PC-3 (cell line): ENCODE results near the gene GLCE. TPM values are rescaled to one million over a fixed set of nuclear protein-coding genes. Genes with fewer than 3 reads are reported as not detected.

ENCODE experiments used
- ATAC-seq: fragments of 200-7000 bp; cut with Tn5 transposase; 2 replicates; pipeline ENCODE4 v1.9.1; 2020; ENCODE audit warnings: mild to moderate bottlenecking, moderate library complexity
- BruUV-seq: library from RNA; stranded (reverse); fragments of 400-500 nt; replicated peaks from 2 replicates; lab custom pipeline; 2021; lab: Mats Ljungman, UMichigan
- CTCF ChIA-PET: fragments of 300-600 bp; sonication (Branson Sonifier 250); formaldehyde crosslinking; loops from one replicate; lab custom pipeline; 2022; ENCODE audit warnings: antibody characterized with exemption; lab: Charles Lee
- POLR2A ChIA-PET: fragments of 300-600 bp; sonication (Branson Sonifier 250); formaldehyde crosslinking; loops from one replicate; lab custom pipeline; 2022; ENCODE audit warnings: antibody characterized with exemption; ENCODE audit not compliant: unreplicated experiment; lab: Charles Lee
- DNase-seq: peaks from one replicate; pipeline ENCODE4 v3.0.0-alpha.2; 2015
- H2AFZ ChIP-seq: fragments of 300-600 bp; sonication (generic); 2 replicates; pipeline ENCODE4 v1.6.0; 2016; ENCODE audit warnings: antibody characterized with exemption, low read length
- H3F3A ChIP-seq: fragments of 300-600 bp; sonication (generic); one replicate; pipeline ENCODE4 v1.6.0; 2017; ENCODE audit warnings: antibody characterized with exemption, low read length, control low read depth, mild to moderate bottlenecking; ENCODE audit not compliant: unreplicated experiment
- H3K27ac ChIP-seq: fragments of 300-600 bp; sonication (generic); 2 replicates; pipeline ENCODE4 v1.5.1; 2016; ENCODE audit warnings: mild to moderate bottlenecking, low read length
- H3K27me3 ChIP-seq: fragments of 300-600 bp; sonication (generic); 2 replicates; pipeline ENCODE4 v1.6.1; 2016; ENCODE audit warnings: low read length, mixed read lengths
- H3K36me3 ChIP-seq: fragments of 300-600 bp; sonication (generic); 2 replicates; pipeline ENCODE4 v1.6.1; 2016; ENCODE audit warnings: low read depth, mixed run types, low read length, mixed read lengths
- H3K4me1 ChIP-seq: fragments of 300-600 bp; sonication (generic); 2 replicates; pipeline ENCODE4 v1.5.1; 2016; ENCODE audit warnings: low read length; ENCODE audit not compliant: insufficient read depth
- H3K4me2 ChIP-seq: fragments of 300-600 bp; sonication (generic); 2 replicates; pipeline ENCODE4 v1.6.0; 2016; ENCODE audit warnings: low read length
- H3K4me3 ChIP-seq: fragments of 300-600 bp; sonication (generic); 2 replicates; pipeline ENCODE4 v1.5.1; 2016; ENCODE audit warnings: mild to moderate bottlenecking, low read length, mixed read lengths
- H3K79me2 ChIP-seq: fragments of 300-600 bp; sonication (generic); 2 replicates; pipeline ENCODE4 v1.6.1; 2017; ENCODE audit warnings: low read length, mixed read lengths
- H3K9ac ChIP-seq: fragments of 300-600 bp; sonication (generic); 2 replicates; pipeline ENCODE4 v1.6.0; 2016; ENCODE audit warnings: mild to moderate bottlenecking, low read length
- H3K9me2 ChIP-seq: fragments of 300-600 bp; sonication (generic); replicated peaks from 2 replicates; pipeline ENCODE4 v1.6.1; 2016; ENCODE audit warnings: mixed run types, low read length, mixed read lengths
- H3K9me3 ChIP-seq: fragments of 300-600 bp; sonication (generic); 2 replicates; pipeline ENCODE4 v1.6.1; 2016; ENCODE audit warnings: low read length, mixed read lengths
- H4K20me1 ChIP-seq: fragments of 300-600 bp; sonication (generic); 2 replicates; pipeline ENCODE4 v1.6.1; 2016; ENCODE audit warnings: low read length, mixed read lengths
- EZH2 ChIP-seq: fragments of 300-600 bp; sonication (generic); IDR thresholded peaks from one replicate; pipeline ENCODE4 v1.6.1; 2017; ENCODE audit warnings: antibody characterized with exemption, mild to moderate bottlenecking, low read length; ENCODE audit not compliant: unreplicated experiment
- EZH2phosphoT487 ChIP-seq: fragments of 300-600 bp; sonication (generic); IDR thresholded peaks from 2 replicates; pipeline ENCODE4 v1.6.1; 2018; ENCODE audit warnings: mild to moderate bottlenecking, antibody characterized with exemption, low read length, borderline replicate concordance
- intact Hi-C: fragments of 100-400 bp; cut with micrococcal nuclease; formaldehyde crosslinking; loops from 2 replicates; pipeline ENCODE4 v1.9.0; 2023
- total RNA-seq: library from RNA; depleted of rRNA; stranded (reverse); fragments of >200 nt; gene quantifications from 2 replicates; pipeline ENCODE4 v1.2.3, GENCODE V29; 2014
- TF ChIP-seq, protein P1 (sequence below): fragments of 300-600 bp; sonication (generic); conservative IDR thresholded peaks from 2 replicates; pipeline ENCODE4 v1.5.1; 2017; ENCODE audit warnings: antibody characterized with exemption, low read depth, mild to moderate bottlenecking, low read length

GLCE gene
- total RNA-seq, 1 experiment from 2014 or later = 15.4 TPM

DNA sequence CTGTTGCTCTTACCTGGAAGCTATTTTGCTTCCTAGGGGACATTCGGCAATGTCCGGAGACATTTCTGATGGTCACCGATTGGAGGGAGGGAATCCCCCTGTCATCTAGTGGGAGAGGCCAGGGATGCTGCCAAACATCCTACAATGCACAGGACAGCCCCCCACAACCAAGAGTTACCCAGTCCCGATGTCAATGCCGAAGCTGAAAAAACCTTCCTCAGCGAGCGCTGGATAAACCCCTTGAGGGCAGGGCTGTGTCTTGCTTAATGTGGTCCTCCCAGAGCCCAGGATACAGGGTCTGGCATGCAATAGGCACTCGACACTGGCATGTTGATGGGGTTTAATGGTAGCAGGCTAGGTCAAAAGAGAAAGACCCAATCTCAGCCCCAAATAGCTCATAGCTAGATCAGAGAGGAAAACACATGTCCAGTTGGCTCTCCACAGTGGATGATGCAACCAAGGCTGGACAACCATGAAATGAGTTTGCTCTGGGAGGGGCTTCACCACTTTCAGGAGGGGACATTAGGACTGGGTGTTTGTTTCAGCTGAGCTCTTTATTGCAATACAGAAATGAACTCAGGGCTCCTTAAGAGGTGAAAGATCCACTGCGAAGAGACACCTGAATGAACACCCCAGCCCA, 121.8 kb downstream of the GLCE start:
- no peaks in the 10 kb centered on the region for H4K20me1 ChIP-seq
- CTCF ChIA-PET = no interaction called here
- ATAC-seq = no peak

DNA sequence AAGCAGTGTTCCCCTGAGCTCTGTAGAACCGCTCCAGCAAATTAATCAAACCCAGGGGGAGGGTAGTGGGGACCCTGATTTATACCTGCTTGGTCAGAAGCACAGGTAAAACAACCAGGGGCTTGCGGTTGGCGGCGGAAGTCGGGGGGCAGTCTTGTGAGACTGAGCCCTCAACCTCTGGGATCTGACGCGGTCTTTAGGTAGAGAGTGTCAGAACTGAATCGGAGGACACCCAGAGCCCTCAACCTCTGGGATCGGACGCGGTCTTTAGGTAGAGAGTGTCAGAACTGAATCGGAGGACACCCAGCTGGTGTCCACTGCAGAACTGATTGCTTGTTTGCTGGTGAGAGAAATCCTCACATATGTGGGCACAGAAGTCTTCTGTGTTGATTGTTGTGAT, 125.4 kb downstream of the GLCE start:
- BruUV-seq = no TSS peak
- intact Hi-C loops = no loop called here
- ChIA-PET CTCF (no interaction called here), POLR2A (no interaction called here)
- no peaks in the 10 kb centered on the region for H3K27me3 ChIP-seq
- no peak overlapping the region for H3K27ac ChIP-seq
- DNase-seq (no peak), ATAC-seq (no peak)
- H3K9ac ChIP-seq = no peak overlapping the region
- no peaks in the 10 kb centered on the region for H3K4me1 ChIP-seq
- no peaks in the 10 kb centered on the region for H3F3A ChIP-seq
- TF ChIP-seq EZH2phosphoT487 (no peak), EZH2 (no peak)
- TF ChIP-seq, protein P1, sequence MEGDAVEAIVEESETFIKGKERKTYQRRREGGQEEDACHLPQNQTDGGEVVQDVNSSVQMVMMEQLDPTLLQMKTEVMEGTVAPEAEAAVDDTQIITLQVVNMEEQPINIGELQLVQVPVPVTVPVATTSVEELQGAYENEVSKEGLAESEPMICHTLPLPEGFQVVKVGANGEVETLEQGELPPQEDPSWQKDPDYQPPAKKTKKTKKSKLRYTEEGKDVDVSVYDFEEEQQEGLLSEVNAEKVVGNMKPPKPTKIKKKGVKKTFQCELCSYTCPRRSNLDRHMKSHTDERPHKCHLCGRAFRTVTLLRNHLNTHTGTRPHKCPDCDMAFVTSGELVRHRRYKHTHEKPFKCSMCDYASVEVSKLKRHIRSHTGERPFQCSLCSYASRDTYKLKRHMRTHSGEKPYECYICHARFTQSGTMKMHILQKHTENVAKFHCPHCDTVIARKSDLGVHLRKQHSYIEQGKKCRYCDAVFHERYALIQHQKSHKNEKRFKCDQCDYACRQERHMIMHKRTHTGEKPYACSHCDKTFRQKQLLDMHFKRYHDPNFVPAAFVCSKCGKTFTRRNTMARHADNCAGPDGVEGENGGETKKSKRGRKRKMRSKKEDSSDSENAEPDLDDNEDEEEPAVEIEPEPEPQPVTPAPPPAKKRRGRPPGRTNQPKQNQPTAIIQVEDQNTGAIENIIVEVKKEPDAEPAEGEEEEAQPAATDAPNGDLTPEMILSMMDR = no peak
- H3K4me2 ChIP-seq = no peak overlapping the region
- no peaks in the 10 kb centered on the region for H3K9me3 ChIP-seq
- no peaks in the 10 kb centered on the region for H3K36me3 ChIP-seq
- H3K4me3 ChIP-seq = no peak overlapping the region
- H4K20me1 ChIP-seq = no peaks in the 10 kb centered on the region
- no peak overlapping the region for H2AFZ ChIP-seq
- no peaks in the 10 kb centered on the region for H3K79me2 ChIP-seq
- H3K9me2 ChIP-seq = no peaks in the 10 kb centered on the region

More for the DNA sequence above, 121.8 kb downstream of the GLCE start:
- H3K9me3 ChIP-seq = no peaks in the 10 kb centered on the region
- POLR2A ChIA-PET = no interaction called here
- no peak for DNase-seq
- no peak overlapping the region for H2AFZ ChIP-seq
- H3K9me2 ChIP-seq = no peaks in the 10 kb centered on the region
- no peak overlapping the region for H3K4me2 ChIP-seq
- intact Hi-C loops = no loop called here
- H3K27me3 ChIP-seq = no peaks in the 10 kb centered on the region
- no TSS peak for BruUV-seq
- H3K4me3 ChIP-seq = no peak overlapping the region
- H3K9ac ChIP-seq = no peak overlapping the region
- no peak overlapping the region for H3K27ac ChIP-seq
- TF ChIP-seq EZH2phosphoT487 (no peak), EZH2 (no peak)
- TF ChIP-seq, protein P1 = no peak
- no peaks in the 10 kb centered on the region for H3K36me3 ChIP-seq
- H3K79me2 ChIP-seq = no peaks in the 10 kb centered on the region
- H3K4me1 ChIP-seq = no peaks in the 10 kb centered on the region
- no peaks in the 10 kb centered on the region for H3F3A ChIP-seq

DNA sequence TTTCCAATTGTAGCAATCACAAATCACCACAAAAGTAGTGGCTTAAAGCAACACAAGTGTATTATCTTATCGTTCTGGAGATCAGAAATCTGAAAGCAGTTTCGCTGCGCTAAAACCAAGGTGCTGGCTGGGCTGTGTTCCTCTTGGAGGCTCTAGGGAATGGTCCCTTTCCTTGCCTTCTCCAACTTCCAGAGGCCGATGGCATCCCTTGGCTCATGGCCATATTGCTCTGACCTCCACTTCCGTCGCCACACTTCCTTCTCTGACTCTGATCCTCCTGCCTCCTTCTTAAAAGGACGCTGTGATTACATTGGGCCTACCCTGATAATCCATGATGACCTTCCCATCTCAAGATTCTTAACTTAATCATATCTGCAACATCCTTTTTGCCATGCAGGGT, 127.6 kb downstream of the GLCE start:
- H3K9me2 ChIP-seq = no peaks in the 10 kb centered on the region
- H3K27ac ChIP-seq = no peak overlapping the region
- no peak overlapping the region for H3K4me3 ChIP-seq
- intact Hi-C loops = no loop called here
- no peak for TF ChIP-seq EZH2
- TF ChIP-seq, protein P1 = no peak
- no peak for TF ChIP-seq EZH2phosphoT487
- H3K27me3 ChIP-seq = no peaks in the 10 kb centered on the region
- DNase-seq (no peak), ATAC-seq (no peak)
- BruUV-seq = no TSS peak
- CTCF ChIA-PET = no interaction called here
- no peaks in the 10 kb centered on the region for H4K20me1 ChIP-seq
- H3F3A ChIP-seq = no peaks in the 10 kb centered on the region
- H3K9ac ChIP-seq = no peak overlapping the region
- H3K4me1 ChIP-seq = no peaks in the 10 kb centered on the region
- no peaks in the 10 kb centered on the region for H3K36me3 ChIP-seq
- H3K9me3 ChIP-seq = no peaks in the 10 kb centered on the region
- POLR2A ChIA-PET = no interaction called here
- no peak overlapping the region for H3K4me2 ChIP-seq
- H2AFZ ChIP-seq = no peak overlapping the region
- H3K79me2 ChIP-seq = no peaks in the 10 kb centered on the region
